Suppressor macrophage treated with lipopolysaccharide for 4 hours (primary cell): ENCODE data around the gene UGDH.
"Not testable (repeated sequence)": the region's sequence is repeated elsewhere in the genome, so short reads cannot be mapped to it uniquely, and the experiment has no call there.

ENCODE experiments used
- DNase-seq: peaks from one replicate; pipeline ENCODE4 v3.0.0-alpha.2; 2020

Gene UGDH

GRCh38 chr4:39486221-39486804 is 40.9 kb downstream of the UGDH start:
- peak; percentile 41 for DNase-seq

GRCh38 chr4:39484582-39485272 is 42.5 kb downstream of the UGDH start:
- DNase-seq, result peak; percentile 43

- peak; percentile 30 for DNase-seq
These were observed 46.1 kb downstream of the UGDH start for GRCh38 chr4:39480902-39481695.

GRCh38 chr4:39480251-39480650 is 47.0 kb downstream of the UGDH start:
- no peak for DNase-seq

- DNase-seq, result no peak
These were observed 50.9 kb downstream of the UGDH start for GRCh38 chr4:39476187-39476895.

GRCh38 chr4:39472396-39472795 is 54.8 kb downstream of the UGDH start:
- no peak for DNase-seq

GRCh38 chr4:39470402-39470801 is 56.8 kb downstream of the UGDH start:
- DNase-seq, result no peak

GRCh38 chr4:39469429-39470077 is 57.7 kb downstream of the UGDH start:
- peak; percentile 89 for DNase-seq

GRCh38 chr4:39467464-39467863 is 59.8 kb downstream of the UGDH start:
- no peak for DNase-seq

- no peak for DNase-seq
These were observed 60.5 kb downstream of the UGDH start for GRCh38 chr4:39466747-39467146.

GRCh38 chr4:39464886-39465501 is 62.2 kb downstream of the UGDH start:
- peak; percentile 36 for DNase-seq

- DNase-seq, result peak; percentile 99
These were observed 68.5 kb downstream of the UGDH start, which contains the start of the genes LIAS and RPL9 for GRCh38 chr4:39458505-39459300. Gene LIAS (plus strand): TSS chr4:39459056. CDS start chr4:39459118, 62 bp downstream. Gene RPL9 (minus strand): TSS chr4:39458922. CDS start chr4:39458439, 483 bp downstream.

- DNase-seq, result not testable (repeated sequence)
These were observed 69.1 kb downstream of the UGDH start for GRCh38 chr4:39458161-39458504.

- no peak for DNase-seq
These were observed 70.1 kb downstream of the UGDH start for GRCh38 chr4:39456946-39457763.

GRCh38 chr4:39455486-39455885 is 71.8 kb downstream of the UGDH start:
- DNase-seq, result no peak

GRCh38 chr4:39453738-39454137 is 73.5 kb downstream of the UGDH start:
- DNase-seq, result no peak

GRCh38 chr4:39452860-39453587 is 74.2 kb downstream of the UGDH start:
- DNase-seq, result no peak

GRCh38 chr4:39452153-39452859 is 74.9 kb downstream of the UGDH start:
- DNase-seq, result no peak

- DNase-seq, result no peak
These were observed 75.7 kb downstream of the UGDH start for GRCh38 chr4:39451423-39452023.
